B cell (primary cell): Measurements from ENCODE around the gene WDR36.

Source experiments
- EZH2 ChIP-seq: IDR thresholded peaks from 2 replicates; pipeline ENCODE4 v1.6.1; 2012; ENCODE audit warnings: borderline replicate concordance, low read depth, mild to moderate bottlenecking, moderate library complexity, low read length; ENCODE audit not compliant: insufficient read depth, poor library complexity, severe bottlenecking
- TF ChIP-seq, protein P1 (sequence below): fragments of 200-600 bp; IDR thresholded peaks from one replicate; pipeline ENCODE4 v1.8.0; 2022; ENCODE audit warnings: antibody characterized with exemption, mild to moderate bottlenecking

DNA sequence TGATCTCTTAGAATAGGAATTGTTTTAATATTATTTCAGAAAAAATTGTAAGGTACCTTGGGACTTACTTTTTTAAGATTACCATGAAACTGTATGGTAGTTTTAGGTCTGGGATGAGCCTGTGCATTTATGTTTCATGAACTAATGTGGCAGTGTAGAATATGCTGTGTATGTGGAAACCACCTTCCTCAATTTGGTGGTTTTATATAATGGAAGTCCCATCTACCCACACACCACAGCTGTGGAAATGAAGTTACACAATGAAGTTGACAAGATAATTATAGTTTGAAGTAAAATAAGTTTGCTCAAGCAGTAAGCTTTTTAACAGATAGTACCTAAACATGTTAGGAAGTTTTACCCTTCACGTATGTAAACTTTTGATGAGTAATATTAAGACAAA, 24.4 kb downstream of the WDR36 start:
- TF ChIP-seq, protein P1, sequence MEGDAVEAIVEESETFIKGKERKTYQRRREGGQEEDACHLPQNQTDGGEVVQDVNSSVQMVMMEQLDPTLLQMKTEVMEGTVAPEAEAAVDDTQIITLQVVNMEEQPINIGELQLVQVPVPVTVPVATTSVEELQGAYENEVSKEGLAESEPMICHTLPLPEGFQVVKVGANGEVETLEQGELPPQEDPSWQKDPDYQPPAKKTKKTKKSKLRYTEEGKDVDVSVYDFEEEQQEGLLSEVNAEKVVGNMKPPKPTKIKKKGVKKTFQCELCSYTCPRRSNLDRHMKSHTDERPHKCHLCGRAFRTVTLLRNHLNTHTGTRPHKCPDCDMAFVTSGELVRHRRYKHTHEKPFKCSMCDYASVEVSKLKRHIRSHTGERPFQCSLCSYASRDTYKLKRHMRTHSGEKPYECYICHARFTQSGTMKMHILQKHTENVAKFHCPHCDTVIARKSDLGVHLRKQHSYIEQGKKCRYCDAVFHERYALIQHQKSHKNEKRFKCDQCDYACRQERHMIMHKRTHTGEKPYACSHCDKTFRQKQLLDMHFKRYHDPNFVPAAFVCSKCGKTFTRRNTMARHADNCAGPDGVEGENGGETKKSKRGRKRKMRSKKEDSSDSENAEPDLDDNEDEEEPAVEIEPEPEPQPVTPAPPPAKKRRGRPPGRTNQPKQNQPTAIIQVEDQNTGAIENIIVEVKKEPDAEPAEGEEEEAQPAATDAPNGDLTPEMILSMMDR, result no peak
- no peak for TF ChIP-seq EZH2
